Measurements from ENCODE around the gene RNASE9. TPM values are rescaled to one million over a fixed set of nuclear protein-coding genes. Genes with fewer than 3 reads are reported as not detected.

Gene RNASE9
- total and polyA plus RNA-seq, 4 donors, result not detected

DNA sequence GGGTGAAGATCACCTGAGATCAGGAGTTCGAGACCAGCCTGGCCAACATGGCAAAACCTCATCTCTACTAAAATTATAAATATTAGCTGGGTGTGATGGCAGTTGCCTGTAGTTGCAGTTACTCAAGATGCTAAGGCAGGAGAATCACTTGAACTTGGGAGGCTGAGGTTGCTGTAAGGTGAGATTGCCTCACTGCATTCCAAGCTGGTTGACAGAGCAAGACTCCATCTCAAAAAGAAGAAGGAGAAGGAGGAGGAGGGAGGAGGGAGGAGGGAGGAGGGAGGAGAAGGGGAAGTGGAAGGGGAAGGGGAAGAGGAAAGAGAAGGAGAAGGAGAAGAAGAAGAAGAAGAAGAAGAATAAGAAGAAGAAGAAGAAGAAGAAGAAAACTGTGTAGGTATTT, 38.5 kb downstream of the RNASE9 start:
- TF ChIP-seq FOXA2 (IDR thresholded peaks at IDR 0.05), result no peak
- no peak for TF ChIP-seq JUND (IDR thresholded peaks at IDR 0.05)
- TF ChIP-seq, protein P1, sequence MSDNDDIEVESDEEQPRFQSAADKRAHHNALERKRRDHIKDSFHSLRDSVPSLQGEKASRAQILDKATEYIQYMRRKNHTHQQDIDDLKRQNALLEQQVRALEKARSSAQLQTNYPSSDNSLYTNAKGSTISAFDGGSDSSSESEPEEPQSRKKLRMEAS (IDR thresholded peaks at IDR 0.05), result no peak
- no peak for TF ChIP-seq GABPA (IDR thresholded peaks at IDR 0.05 in 1 of 2, conservative IDR thresholded peaks at IDR 0.05 in 1 of 2)
- TF ChIP-seq YY1 (IDR thresholded peaks at IDR 0.05), result no peak
- no peak for TF ChIP-seq SP1 (IDR thresholded peaks at IDR 0.05)
- TF ChIP-seq HNF4G (IDR thresholded peaks at IDR 0.05), result no peak
- TF ChIP-seq CTCF (IDR thresholded peaks at IDR 0.05; ENCODE audit: low read depth, low read length, missing input control), result no peak
- no peak for TF ChIP-seq RAD21 (IDR thresholded peaks at IDR 0.05)
- no peak for TF ChIP-seq RXRA (IDR thresholded peaks at IDR 0.05)
- DNase-seq (ENCODE audit: low spot score), result no peak
- Histone ChIP-seq H3K4me3 (ENCODE audit: low read depth in 1 of 3, low read length in 3 of 3) (no peak overlapping the region), H3K27me3 (ENCODE audit: control insufficient read depth in 4 of 4, insufficient read depth in 4 of 4, low read length in 3 of 4) (no peaks in the 10 kb centered on the region), H3K9me3 (ENCODE audit: control insufficient read depth in 4 of 4, low read length in 3 of 4) (no peaks in the 10 kb centered on the region), H3K27ac (ENCODE audit: low read depth in 1 of 2, low read length in 2 of 2) (no peak overlapping the region), H3K9ac (ENCODE audit: low read depth in 1 of 2, low read length in 2 of 2) (no peak overlapping the region), H3K36me3 (ENCODE audit: control insufficient read depth in 4 of 4, insufficient read depth in 3 of 4, low read depth in 1 of 4, low read length in 3 of 4) (no peaks in the 10 kb centered on the region), H3K4me1 (ENCODE audit: control insufficient read depth in 4 of 4, insufficient read depth in 4 of 4, low read length in 3 of 4) (no peaks in the 10 kb centered on the region)
- 75% methylated on average over 1 of the region's 1 CpG for WGBS

- H3K9me3 ChIP-seq (ENCODE audit: control insufficient read depth in 4 of 4, low read length in 3 of 4), result no peaks in the 10 kb centered on the region
- TF ChIP-seq TAF1 (conservative IDR thresholded peaks at IDR 0.05) (no peak), RAD21 (IDR thresholded peaks at IDR 0.05) (no peak), ZBTB33 (IDR thresholded peaks at IDR 0.05) (no peak), NR2F2 (IDR thresholded peaks at IDR 0.05) (no peak), HNF4A (conservative IDR thresholded peaks at IDR 0.05) (no peak), GABPA (IDR thresholded peaks at IDR 0.05 in 1 of 2, conservative IDR thresholded peaks at IDR 0.05 in 1 of 2) (no peak), REST (IDR thresholded peaks at IDR 0.05) (no peak), RXRA (IDR thresholded peaks at IDR 0.05) (no peak), FOXA2 (IDR thresholded peaks at IDR 0.05) (no peak), SP1 (IDR thresholded peaks at IDR 0.05) (no peak), CTCF (IDR thresholded peaks at IDR 0.05; ENCODE audit: low read depth, low read length, missing input control) (no peak), HNF4G (IDR thresholded peaks at IDR 0.05) (no peak), FOXA1 (IDR thresholded peaks at IDR 0.05) (no peak), YY1 (IDR thresholded peaks at IDR 0.05) (no peak), EGR1 (IDR thresholded peaks at IDR 0.05; ENCODE audit: low read depth in 2 of 2) (no peak), JUND (IDR thresholded peaks at IDR 0.05) (no peak)
- TF ChIP-seq, protein P1 (IDR thresholded peaks at IDR 0.05), result no peak
- TF ChIP-seq, protein P2, sequence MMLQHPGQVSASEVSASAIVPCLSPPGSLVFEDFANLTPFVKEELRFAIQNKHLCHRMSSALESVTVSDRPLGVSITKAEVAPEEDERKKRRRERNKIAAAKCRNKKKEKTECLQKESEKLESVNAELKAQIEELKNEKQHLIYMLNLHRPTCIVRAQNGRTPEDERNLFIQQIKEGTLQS (IDR thresholded peaks at IDR 0.05), result no peak
- no peaks in the 10 kb centered on the region for H3K4me1 ChIP-seq (ENCODE audit: control insufficient read depth in 4 of 4, insufficient read depth in 4 of 4, low read length in 3 of 4)
- H3K4me3 ChIP-seq (ENCODE audit: low read depth in 1 of 3, low read length in 3 of 3), result no peak overlapping the region
- H3K27ac ChIP-seq (ENCODE audit: low read depth in 1 of 2, low read length in 2 of 2), result no peak overlapping the region
- 76% methylated on average over 4 of the region's 4 CpGs for WGBS
- DNase-seq (ENCODE audit: low spot score), result no peak
- no peaks in the 10 kb centered on the region for H3K36me3 ChIP-seq (ENCODE audit: control insufficient read depth in 4 of 4, insufficient read depth in 3 of 4, low read depth in 1 of 4, low read length in 3 of 4)
- H3K9ac ChIP-seq (ENCODE audit: low read depth in 1 of 2, low read length in 2 of 2), result no peak overlapping the region
- H3K27me3 ChIP-seq (ENCODE audit: control insufficient read depth in 4 of 4, insufficient read depth in 4 of 4, low read length in 3 of 4), result no peaks in the 10 kb centered on the region
Observed at GRCh38 chr14:20516921-20517320, 43.9 kb downstream of the RNASE9 start.
